Lower leg skin (tissue), 3 donors: ENCODE data around the gene ELAVL1.

Experiments used
- POLR2A ChIP-seq, 2 donors: fragments of 450-650 bp; IDR thresholded peaks; one replicate each; pipeline ENCODE4 v1.6.1; 2016 to 2017; ENCODE audit warnings: antibody characterized with exemption in 2 of 2, mild to moderate bottlenecking in 1 of 2, moderate library complexity in 1 of 2
- TF ChIP-seq, protein P1 (sequence below), 3 donors: fragments of 450-650 bp; IDR thresholded peaks; one replicate each; pipeline ENCODE4 v1.5.1; 2016; ENCODE audit warnings: antibody characterized with exemption in 3 of 3, mild to moderate bottlenecking in 3 of 3, moderate library complexity in 2 of 3

DNA sequence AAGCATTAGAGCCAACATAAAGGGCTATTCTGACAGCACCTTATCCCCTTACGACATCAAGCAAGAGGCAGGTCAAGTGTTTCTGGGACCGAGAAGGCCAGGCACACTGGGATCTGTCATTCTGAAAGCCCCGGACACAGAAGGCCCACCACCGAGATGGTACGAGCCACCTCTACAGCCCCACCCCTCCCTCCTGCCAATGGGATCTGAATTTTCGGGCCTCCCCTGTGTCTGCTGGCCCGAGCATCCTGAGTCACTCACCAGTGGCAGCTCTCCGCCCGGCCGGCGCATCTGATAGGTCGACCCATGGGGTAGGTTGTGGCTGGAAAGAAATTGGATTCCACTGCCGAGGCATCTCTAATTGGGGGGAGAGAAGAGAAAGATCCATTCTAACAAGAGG, 64.6 kb downstream of the ELAVL1 start:
- TF ChIP-seq, protein P1, sequence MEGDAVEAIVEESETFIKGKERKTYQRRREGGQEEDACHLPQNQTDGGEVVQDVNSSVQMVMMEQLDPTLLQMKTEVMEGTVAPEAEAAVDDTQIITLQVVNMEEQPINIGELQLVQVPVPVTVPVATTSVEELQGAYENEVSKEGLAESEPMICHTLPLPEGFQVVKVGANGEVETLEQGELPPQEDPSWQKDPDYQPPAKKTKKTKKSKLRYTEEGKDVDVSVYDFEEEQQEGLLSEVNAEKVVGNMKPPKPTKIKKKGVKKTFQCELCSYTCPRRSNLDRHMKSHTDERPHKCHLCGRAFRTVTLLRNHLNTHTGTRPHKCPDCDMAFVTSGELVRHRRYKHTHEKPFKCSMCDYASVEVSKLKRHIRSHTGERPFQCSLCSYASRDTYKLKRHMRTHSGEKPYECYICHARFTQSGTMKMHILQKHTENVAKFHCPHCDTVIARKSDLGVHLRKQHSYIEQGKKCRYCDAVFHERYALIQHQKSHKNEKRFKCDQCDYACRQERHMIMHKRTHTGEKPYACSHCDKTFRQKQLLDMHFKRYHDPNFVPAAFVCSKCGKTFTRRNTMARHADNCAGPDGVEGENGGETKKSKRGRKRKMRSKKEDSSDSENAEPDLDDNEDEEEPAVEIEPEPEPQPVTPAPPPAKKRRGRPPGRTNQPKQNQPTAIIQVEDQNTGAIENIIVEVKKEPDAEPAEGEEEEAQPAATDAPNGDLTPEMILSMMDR (IDR thresholded peaks at IDR 0.05) = no peak
- TF ChIP-seq POLR2A (IDR thresholded peaks at IDR 0.05) = no peak
